ENCODE results near the gene KCNE2.

KCNE2 gene

GRCh38 chr21:34363733-34364132 is at the start of gene KCNE2:
TSS of gene KCNE2 (plus strand) at chr21:34364006. CDS start at chr21:34370479, 6,473 bp downstream.
- DNase-seq (ENCODE audit: low read depth): no peak
- H3K4me3 ChIP-seq (ENCODE audit: low read depth, low read length): no peak within 1 kb of the TSS
- no peak for TF ChIP-seq CTCF (conservative IDR thresholded peaks at IDR 0.05; ENCODE audit: low read depth, low read length)

GRCh38 chr21:34319585-34319984 is 44.2 kb upstream of the KCNE2 start:
- no peak for DNase-seq (ENCODE audit: low read depth)
- no peak for TF ChIP-seq CTCF (conservative IDR thresholded peaks at IDR 0.05; ENCODE audit: low read depth, low read length)
- no peak overlapping the region for H3K4me3 ChIP-seq (ENCODE audit: low read depth, low read length)

GRCh38 chr21:34320011-34320410 is 43.8 kb upstream of the KCNE2 start:
- H3K4me3 ChIP-seq (ENCODE audit: low read depth, low read length): no peak overlapping the region
- DNase-seq (ENCODE audit: low read depth): no peak
- no peak for TF ChIP-seq CTCF (conservative IDR thresholded peaks at IDR 0.05; ENCODE audit: low read depth, low read length)

- no peak for TF ChIP-seq CTCF (conservative IDR thresholded peaks at IDR 0.05; ENCODE audit: low read depth, low read length)
- H3K4me3 ChIP-seq (ENCODE audit: low read depth, low read length): no peak overlapping the region
- no peak for DNase-seq (ENCODE audit: low read depth)
Measured at GRCh38 chr21:34330055-34330454, 33.8 kb upstream of the KCNE2 start.

GRCh38 chr21:34331726-34332125 is 32.1 kb upstream of the KCNE2 start:
- no peak for DNase-seq (ENCODE audit: low read depth)
- no peak for TF ChIP-seq CTCF (conservative IDR thresholded peaks at IDR 0.05; ENCODE audit: low read depth, low read length)
- no peak overlapping the region for H3K4me3 ChIP-seq (ENCODE audit: low read depth, low read length)

GRCh38 chr21:34332347-34332746 is 31.5 kb upstream of the KCNE2 start:
- no peak overlapping the region for H3K4me3 ChIP-seq (ENCODE audit: low read depth, low read length)
- no peak for DNase-seq (ENCODE audit: low read depth)
- TF ChIP-seq CTCF (conservative IDR thresholded peaks at IDR 0.05; ENCODE audit: low read depth, low read length): no peak

GRCh38 chr21:34333121-34333739 is 30.6 kb upstream of the KCNE2 start:
- DNase-seq (ENCODE audit: low read depth): peak; percentile 85
- TF ChIP-seq CTCF (conservative IDR thresholded peaks at IDR 0.05; ENCODE audit: low read depth, low read length): no peak
- no peak overlapping the region for H3K4me3 ChIP-seq (ENCODE audit: low read depth, low read length)
